Measurements from ENCODE around the gene CDHR1.

- TF ChIP-seq CTCF (IDR thresholded peaks at IDR 0.05) (no peak), EZH2phosphoT487 (IDR thresholded peaks at IDR 0.05; ENCODE audit: borderline replicate concordance, low read depth) (no peak), SIN3A (IDR thresholded peaks at IDR 0.05; ENCODE audit: borderline replicate concordance, low read depth, low read length) (no peak), EP300 (IDR thresholded peaks at IDR 0.05; ENCODE audit: borderline replicate concordance in 1 of 2, low read depth in 1 of 2, low read length in 1 of 2) (no peak), REST (IDR thresholded peaks at IDR 0.05; ENCODE audit: low read depth, low read length) (no peak), GATA2 (CRISPR knock-in tag; IDR thresholded peaks at IDR 0.05) (no peak), ELF1 (IDR thresholded peaks at IDR 0.05) (no peak), POLR2AphosphoS5 (IDR thresholded peaks at IDR 0.05; ENCODE audit: low read depth, low read length) (no peak)
Measured at GRCh38 chr10:84241185-84241790, 47.0 kb downstream of the CDHR1 start, which contains the start of gene LRIT1.

Measured in SK-N-SH (cell line).